ENCODE results near the gene PTPN20. TPM values are rescaled to one million over a fixed set of nuclear protein-coding genes. Genes with fewer than 3 reads are reported as not detected.

The PTPN20 gene
- polyA plus RNA-seq, 2 of the 4 experiments (the other 2 are of a cell fraction), result 5.3 to 8.1 TPM

GRCh38 chr10:47036771-47037170 lies 125.5 kb downstream of the PTPN20 start:
- H3K4me3 ChIP-seq, result no peak overlapping the region
- ATAC-seq (no peak), FAIRE-seq (no peak), DNase-seq (ENCODE audit: low read depth in 1 of 2, low spot score in 1 of 2) (no peak)
- H3K4me1 ChIP-seq, result no peaks in the 10 kb centered on the region
- ChIA-PET POLR2A (no interaction called here), CTCF (interaction anchor here (1.5 to 9.9 kb wide), 4 partner anchors 11 to 279 kb away, joined by 3 to 61 read pairs (median 24); no protein-coding TSS in a partner anchor)
- WGBS (ENCODE audit: missing lambda C conversion rate), result 43% methylated on average over 7 of the region's 7 CpGs
- TF ChIP-seq ZSCAN20 (CRISPR knock-in tag; IDR thresholded peaks at IDR 0.05), result no peak
- TF ChIP-seq PHF8 (IDR thresholded peaks at IDR 0.05; ENCODE audit: borderline replicate concordance, low read depth), result no peak
- TF ChIP-seq JUN (IDR thresholded peaks at IDR 0.05), result no peak
- TF ChIP-seq HOXB13 (CRISPR knock-in tag; IDR thresholded peaks at IDR 0.05; ENCODE audit: low read depth), result no peak
- TF ChIP-seq FOSL2 (IDR thresholded peaks at IDR 0.05), result no peak
- no peak for TF ChIP-seq FOSL2 (CRISPR knock-in tag; IDR thresholded peaks at IDR 0.05)
- TF ChIP-seq BHLHE40 (IDR thresholded peaks at IDR 0.05; ENCODE audit: low read depth, low read length), result no peak
- no peak for TF ChIP-seq HMGXB4 (CRISPR knock-in tag; IDR thresholded peaks at IDR 0.05; ENCODE audit: borderline replicate concordance)
- no peak for TF ChIP-seq TFCP2L1 (CRISPR knock-in tag; IDR thresholded peaks at IDR 0.05)
- TF ChIP-seq MAX (IDR thresholded peaks at IDR 0.05), result no peak
- TF ChIP-seq POLR2A (IDR thresholded peaks at IDR 0.05; ENCODE audit: low read length), result no peak
- no peak for TF ChIP-seq ESRRA (IDR thresholded peaks at IDR 0.05; ENCODE audit: borderline replicate concordance, low read length)
- TF ChIP-seq MAFK (IDR thresholded peaks at IDR 0.05; ENCODE audit: partially characterized antibody), result no peak
- TF ChIP-seq RFX5 (IDR thresholded peaks at IDR 0.05), result no peak
- TF ChIP-seq MYC (IDR thresholded peaks at IDR 0.05; ENCODE audit: borderline replicate concordance, low read length), result no peak
- TF ChIP-seq CHD2 (IDR thresholded peaks at IDR 0.05; ENCODE audit: low read length, partially characterized antibody), result no peak
- TF ChIP-seq RCOR1 (IDR thresholded peaks at IDR 0.05; ENCODE audit: low read depth, low read length), result no peak
- no peak for TF ChIP-seq HOXB5 (CRISPR knock-in tag; IDR thresholded peaks at IDR 0.05)
- TF ChIP-seq, protein P1, sequence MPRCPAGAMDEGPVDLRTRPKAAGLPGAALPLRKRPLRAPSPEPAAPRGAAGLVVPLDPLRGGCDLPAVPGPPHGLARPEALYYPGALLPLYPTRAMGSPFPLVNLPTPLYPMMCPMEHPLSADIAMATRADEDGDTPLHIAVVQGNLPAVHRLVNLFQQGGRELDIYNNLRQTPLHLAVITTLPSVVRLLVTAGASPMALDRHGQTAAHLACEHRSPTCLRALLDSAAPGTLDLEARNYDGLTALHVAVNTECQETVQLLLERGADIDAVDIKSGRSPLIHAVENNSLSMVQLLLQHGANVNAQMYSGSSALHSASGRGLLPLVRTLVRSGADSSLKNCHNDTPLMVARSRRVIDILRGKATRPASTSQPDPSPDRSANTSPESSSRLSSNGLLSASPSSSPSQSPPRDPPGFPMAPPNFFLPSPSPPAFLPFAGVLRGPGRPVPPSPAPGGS (IDR thresholded peaks at IDR 0.05), result no peak
- no peak for TF ChIP-seq CBX2 (IDR thresholded peaks at IDR 0.05; ENCODE audit: borderline replicate concordance, low read depth)
- H3K4me2 ChIP-seq, result no peak overlapping the region
- no peak overlapping the region for H3K27ac ChIP-seq
- no peaks in the 10 kb centered on the region for H3K9me3 ChIP-seq

GRCh38 chr10:47037654-47038425 lies 126.6 kb downstream of the PTPN20 start:
- TF ChIP-seq ATOH8 (CRISPR knock-in tag; IDR thresholded peaks at IDR 0.05; ENCODE audit: low read depth) (no peak), ZSCAN20 (CRISPR knock-in tag; IDR thresholded peaks at IDR 0.05) (no peak), GATA3 (IDR thresholded peaks at IDR 0.05; ENCODE audit: borderline replicate concordance) (no peak), CHD2 (IDR thresholded peaks at IDR 0.05; ENCODE audit: low read length, partially characterized antibody) (no peak), HOXA7 (CRISPR knock-in tag; IDR thresholded peaks at IDR 0.05) (no peak), KDM1A (IDR thresholded peaks at IDR 0.05; ENCODE audit: low read depth) (no peak), RFX5 (IDR thresholded peaks at IDR 0.05) (no peak), RNF2 (IDR thresholded peaks at IDR 0.05; ENCODE audit: borderline replicate concordance, low read depth) (no peak), KDM5A (IDR thresholded peaks at IDR 0.05) (no peak), JUNB (IDR thresholded peaks at IDR 0.05) (no peak), ESRRA (IDR thresholded peaks at IDR 0.05; ENCODE audit: borderline replicate concordance, low read length) (no peak), MYC (IDR thresholded peaks at IDR 0.05; ENCODE audit: borderline replicate concordance, low read length) (no peak), FOXS1 (CRISPR knock-in tag; IDR thresholded peaks at IDR 0.05) (no peak), MAX (IDR thresholded peaks at IDR 0.05) (no peak), POLR2AphosphoS2 (conservative IDR thresholded peaks at IDR 0.05; ENCODE audit: low read length) (no peak), MAZ (IDR thresholded peaks at IDR 0.05; ENCODE audit: borderline replicate concordance, low read depth, low read length) (no peak)
- TF ChIP-seq, protein P2, sequence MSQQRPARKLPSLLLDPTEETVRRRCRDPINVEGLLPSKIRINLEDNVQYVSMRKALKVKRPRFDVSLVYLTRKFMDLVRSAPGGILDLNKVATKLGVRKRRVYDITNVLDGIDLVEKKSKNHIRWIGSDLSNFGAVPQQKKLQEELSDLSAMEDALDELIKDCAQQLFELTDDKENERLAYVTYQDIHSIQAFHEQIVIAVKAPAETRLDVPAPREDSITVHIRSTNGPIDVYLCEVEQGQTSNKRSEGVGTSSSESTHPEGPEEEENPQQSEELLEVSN (IDR thresholded peaks at IDR 0.05; ENCODE audit: borderline replicate concordance, low read depth), result no peak
- DNase-seq (ENCODE audit: low read depth in 1 of 2, low spot score in 1 of 2), result no peak
- FAIRE-seq, result no peak
- 22% methylated on average over 8 of the region's 10 CpGs for WGBS (ENCODE audit: missing lambda C conversion rate)
- Histone ChIP-seq H3K4me3 (no peak overlapping the region), H3K4me2 (no peak overlapping the region), H3K27ac (no peak overlapping the region), H3K4me1 (no peaks in the 10 kb centered on the region), H3K9me3 (no peaks in the 10 kb centered on the region)
- ChIA-PET CTCF (interaction anchor here (0.9 to 11.8 kb wide), 6 partner anchors 8 to 275 kb away, joined by 3 to 213 read pairs (median 26); no protein-coding TSS in a partner anchor), POLR2A (no interaction called here)
- ATAC-seq, result no peak
